Embryonic facial prominence (tissue), 1 donor: ENCODE results near the gene IL17RA.

Experiments
- DNase-seq: peaks from one replicate; pipeline ENCODE4 v3.0.0-alpha.2; 2016; ENCODE audit errors: extremely low spot score

Gene IL17RA

DNA sequence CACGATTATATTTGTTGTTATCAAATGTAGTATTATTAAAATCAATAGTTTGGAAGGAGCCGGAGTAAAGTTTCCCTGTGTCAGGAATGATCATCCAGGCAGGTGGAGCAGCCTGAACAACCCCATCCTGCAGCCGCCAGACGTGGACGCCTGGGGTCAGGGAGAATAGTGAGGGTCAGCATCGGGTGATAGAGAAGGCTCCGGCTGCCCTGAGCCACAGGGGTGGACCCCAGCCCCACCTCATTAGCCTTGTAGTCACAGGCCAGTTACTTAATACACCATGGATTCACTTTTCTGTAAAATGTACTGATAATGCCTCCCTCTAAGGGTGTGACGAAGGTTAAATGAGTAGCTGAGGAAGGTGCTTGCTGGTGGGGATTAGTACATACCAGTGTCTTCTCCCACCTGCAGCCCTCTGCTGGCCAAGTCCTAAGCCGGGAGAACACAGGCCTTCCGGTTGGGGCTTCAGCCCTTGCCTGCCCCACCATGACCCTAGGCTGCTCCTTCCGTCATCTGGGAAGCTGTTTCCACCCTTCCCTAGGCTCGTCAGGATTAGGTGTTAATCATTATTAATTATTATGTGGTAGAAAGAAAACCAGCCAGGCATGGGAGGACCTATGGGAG lies 21.5 kb downstream of the IL17RA start:
- DNase-seq: no peak

DNA sequence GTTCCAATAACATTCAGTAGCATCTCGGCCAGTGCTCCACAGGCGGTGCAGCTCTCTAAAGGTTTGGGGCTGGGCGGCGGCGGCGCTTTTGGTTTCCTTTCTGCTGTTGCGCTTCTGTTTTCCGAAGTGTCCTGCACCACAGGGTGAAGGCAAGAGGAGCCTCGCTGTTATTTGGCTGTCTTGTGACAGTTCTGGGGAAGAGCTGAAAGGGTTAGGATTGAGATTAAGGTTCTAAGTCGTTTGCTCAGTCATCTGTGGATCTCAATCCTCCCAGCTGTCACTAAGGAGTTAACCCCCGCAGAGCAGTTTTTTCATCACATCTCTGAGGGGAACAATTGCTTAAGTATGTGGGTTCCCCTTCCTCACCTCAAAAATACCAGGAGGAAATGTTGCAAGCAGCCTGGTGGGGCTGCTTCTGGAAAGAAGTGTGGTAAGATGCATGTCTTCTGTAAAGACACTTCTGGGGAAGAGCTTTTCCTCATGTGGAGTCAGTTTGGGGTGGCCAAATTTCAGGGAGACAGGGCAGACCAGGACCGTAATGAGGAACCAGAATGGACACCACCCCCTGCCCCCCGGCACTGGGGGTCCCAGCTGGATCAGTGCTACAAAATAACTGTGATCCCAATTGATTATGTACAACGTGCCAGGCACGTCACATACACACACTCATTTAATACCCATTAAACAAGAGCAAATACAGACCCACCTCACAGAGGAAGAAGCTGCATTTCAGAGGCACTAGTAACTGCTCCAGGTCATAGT lies 22.2 kb downstream of the IL17RA start:
- DNase-seq: no peak

DNA sequence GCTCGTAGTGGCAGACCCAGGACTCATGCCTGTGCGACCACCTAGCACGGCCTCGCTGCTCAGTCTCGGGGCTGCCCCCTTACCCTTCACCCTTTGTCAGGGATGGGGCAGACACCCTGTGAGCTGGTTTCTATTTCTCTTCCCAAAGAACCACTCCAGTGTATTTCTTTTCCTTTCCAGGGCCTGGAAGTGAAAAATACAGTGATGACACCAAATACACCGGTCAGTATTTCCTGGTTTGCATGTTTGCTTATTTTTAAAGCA lies 22.7 kb downstream of the IL17RA start:
- no peak for DNase-seq

DNA sequence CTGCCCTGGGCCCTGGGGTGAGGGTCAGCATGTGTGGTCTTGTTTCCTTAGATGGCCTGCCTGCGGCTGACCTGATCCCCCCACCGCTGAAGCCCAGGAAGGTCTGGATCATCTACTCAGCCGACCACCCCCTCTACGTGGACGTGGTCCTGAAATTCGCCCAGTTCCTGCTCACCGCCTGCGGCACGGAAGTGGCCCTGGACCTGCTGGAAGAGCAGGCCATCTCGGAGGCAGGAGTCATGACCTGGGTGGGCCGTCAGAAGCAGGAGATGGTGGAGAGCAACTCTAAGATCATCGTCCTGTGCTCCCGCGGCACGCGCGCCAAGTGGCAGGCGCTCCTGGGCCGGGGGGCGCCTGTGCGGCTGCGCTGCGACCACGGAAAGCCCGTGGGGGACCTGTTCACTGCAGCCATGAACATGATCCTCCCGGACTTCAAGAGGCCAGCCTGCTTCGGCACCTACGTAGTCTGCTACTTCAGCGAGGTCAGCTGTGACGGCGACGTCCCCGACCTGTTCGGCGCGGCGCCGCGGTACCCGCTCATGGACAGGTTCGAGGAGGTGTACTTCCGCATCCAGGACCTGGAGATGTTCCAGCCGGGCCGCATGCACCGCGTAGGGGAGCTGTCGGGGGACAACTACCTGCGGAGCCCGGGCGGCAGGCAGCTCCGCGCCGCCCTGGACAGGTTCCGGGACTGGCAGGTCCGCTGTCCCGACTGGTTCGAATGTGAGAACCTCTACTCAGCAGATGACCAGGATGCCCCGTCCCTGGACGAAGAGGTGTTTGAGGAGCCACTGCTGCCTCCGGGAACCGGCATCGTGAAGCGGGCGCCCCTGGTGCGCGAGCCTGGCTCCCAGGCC lies 23.7 kb downstream of the IL17RA start:
- DNase-seq: no peak

DNA sequence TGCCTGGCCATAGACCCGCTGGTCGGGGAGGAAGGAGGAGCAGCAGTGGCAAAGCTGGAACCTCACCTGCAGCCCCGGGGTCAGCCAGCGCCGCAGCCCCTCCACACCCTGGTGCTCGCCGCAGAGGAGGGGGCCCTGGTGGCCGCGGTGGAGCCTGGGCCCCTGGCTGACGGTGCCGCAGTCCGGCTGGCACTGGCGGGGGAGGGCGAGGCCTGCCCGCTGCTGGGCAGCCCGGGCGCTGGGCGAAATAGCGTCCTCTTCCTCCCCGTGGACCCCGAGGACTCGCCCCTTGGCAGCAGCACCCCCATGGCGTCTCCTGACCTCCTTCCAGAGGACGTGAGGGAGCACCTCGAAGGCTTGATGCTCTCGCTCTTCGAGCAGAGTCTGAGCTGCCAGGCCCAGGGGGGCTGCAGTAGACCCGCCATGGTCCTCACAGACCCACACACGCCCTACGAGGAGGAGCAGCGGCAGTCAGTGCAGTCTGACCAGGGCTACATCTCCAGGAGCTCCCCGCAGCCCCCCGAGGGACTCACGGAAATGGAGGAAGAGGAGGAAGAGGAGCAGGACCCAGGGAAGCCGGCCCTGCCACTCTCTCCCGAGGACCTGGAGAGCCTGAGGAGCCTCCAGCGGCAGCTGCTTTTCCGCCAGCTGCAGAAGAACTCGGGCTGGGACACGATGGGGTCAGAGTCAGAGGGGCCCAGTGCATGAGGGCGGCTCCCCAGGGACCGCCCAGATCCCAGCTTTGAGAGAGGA lies 24.5 kb downstream of the IL17RA start:
- DNase-seq: no peak

DNA sequence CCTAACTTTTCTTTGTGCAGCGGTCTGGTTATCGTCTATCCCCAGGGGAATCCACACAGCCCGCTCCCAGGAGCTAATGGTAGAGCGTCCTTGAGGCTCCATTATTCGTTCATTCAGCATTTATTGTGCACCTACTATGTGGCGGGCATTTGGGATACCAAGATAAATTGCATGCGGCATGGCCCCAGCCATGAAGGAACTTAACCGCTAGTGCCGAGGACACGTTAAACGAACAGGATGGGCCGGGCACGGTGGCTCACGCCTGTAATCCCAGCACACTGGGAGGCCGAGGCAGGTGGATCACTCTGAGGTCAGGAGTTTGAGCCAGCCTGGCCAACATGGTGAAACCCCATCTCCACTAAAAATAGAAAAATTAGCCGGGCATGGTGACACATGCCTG lies 25.2 kb downstream of the IL17RA start:
- DNase-seq: no peak

DNA sequence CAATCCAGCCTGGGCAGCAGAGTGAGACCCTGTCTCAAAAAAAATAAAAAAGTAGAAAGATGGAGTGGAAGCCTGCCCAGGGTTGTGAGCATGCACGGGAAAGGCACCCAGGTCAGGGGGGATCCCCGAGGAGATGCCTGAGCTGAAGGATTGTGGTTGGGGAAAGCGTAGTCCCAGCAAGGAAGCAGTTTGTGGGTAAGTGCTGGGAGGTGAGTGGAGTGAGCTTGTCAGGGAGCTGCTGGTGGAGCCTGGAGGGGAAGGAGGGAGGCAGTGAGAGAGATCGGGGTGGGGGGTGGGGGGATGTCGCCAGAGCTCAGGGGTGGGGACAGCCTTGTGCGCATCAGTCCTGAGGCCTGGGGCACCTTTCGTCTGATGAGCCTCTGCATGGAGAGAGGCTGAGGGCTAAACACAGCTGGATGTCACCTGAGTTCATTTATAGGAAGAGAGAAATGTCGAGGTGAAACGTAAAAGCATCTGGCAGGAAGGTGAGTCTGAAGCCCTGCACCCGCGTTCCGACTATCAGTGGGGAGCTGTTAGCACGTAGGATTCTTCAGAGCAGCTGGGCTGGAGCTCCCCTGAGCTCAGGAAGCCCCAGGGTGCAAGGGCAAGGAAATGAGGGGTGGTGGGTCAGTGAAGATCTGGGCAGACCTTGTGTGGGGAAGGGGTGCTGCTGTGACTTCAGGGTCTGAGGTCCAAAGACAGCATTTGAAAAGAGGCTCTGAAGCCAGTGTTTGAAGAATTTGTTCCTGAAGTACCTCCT lies 26.2 kb downstream of the IL17RA start:
- DNase-seq: no peak

DNA sequence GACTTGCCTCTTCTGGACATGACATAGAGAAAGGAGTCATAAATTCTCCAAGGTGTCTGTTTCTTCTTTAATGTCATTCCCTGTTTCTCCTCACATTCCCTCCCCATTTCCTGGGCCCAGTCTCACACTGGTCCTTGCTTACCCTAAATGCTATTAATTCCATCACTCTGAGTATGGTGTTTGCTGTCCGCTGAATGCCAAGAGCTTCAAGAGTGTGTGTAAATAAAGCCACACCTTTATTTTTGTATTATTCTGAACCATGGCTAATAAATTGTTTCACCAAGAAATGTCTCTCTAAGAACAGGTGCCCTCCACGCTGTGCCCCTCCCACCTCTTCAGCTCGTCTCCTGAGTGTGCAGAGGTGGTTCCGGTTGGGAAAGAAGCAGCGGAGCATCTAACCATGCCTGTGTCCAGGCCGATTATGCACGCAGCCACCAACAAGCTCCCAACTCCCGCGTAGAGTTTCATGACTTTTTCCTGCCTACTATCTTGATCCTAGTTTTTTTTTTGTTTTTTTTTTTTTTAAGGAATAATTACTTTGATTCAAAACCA lies 27.8 kb downstream of the IL17RA start:
- no peak for DNase-seq

DNA sequence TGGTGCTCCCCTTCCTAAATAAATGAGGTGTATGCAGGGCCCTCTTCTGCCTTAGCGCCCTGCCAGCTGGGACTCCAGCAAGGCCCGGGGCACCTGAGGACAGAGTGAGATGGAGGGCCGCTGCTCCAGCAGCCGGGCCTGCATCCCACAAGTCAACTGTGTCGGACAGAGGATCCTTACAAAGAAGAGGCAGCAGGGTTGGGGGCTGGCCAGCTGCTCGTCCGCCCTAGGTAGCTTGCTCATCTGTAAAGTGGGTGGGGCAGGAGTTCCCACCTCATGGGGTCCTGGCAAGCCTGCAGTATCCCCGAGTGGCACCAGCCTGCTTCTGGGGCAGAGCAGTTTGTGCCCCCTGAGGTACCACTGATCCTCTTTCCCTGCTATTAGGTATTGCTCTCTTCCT lies 28.8 kb downstream of the IL17RA start:
- no peak for DNase-seq

DNA sequence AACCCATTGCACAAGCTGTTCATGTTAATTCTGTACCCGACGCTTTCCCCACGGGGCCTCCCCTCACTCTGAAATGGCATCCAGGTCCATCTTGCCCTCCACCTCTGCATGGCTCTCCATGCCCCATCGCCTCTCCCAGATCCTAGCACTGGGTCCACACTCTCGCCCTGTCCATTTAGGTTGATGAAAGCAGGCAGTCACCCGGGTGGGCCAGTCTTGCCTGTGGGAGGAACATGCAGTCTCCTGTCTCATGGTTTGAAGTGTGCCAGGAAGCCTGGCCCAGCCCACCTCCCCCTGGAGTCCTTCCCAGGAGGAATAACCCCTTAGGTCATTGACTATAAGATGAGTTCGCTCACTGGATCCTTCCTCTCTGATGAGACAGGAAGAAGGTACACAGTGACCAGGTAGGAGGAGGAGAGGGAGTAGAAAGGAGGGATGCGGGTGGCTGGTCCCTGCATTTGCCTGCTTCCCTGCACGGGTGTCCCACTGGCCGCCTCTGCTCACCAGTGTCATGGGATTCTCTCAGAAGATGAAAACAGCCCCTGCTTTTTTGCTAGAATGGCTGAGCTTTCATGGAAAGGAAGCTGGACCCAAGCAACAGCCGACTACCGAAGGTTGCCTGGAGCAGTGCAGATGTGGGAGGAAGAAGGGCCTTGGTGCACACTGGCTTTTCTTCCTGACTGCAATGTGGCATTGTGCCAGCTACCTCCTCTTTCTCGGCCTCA lies 29.5 kb downstream of the IL17RA start:
- DNase-seq: no peak

DNA sequence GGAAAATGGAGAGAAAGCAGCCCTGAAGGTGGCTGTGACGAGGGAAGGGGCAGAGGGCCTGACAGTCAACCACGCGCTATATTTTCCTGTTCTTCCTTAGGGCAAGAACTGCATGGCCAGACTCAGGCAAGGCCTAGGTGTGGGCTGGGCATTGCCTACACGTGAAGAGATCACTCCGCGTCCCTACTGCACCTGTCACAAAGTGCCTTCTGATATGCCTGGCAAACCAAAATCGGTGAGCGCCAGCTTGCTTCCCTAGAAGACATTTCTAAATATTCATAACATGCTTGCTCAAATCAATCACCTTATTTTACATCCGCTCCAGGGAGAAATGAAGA lies 30.1 kb downstream of the IL17RA start:
- no peak for DNase-seq

DNA sequence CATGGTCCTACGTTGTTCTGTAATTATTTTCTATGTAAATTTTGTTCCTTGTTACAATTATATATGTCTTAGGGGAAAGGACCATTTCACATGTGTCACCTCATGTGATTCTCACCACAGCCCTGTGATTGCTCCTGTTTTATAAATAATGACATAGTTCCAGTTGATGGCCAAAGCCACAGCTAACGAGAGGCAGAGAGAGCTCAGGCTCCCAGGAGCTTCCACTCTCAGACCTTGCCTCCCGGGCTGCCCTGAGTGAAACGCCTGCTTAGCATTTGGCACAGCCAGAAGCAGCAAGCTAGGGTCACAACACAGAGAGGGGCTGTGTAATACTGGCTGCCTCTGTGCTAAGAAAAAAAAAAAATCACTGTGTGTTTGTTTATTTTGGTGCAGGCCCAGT lies 30.4 kb downstream of the IL17RA start:
- no peak for DNase-seq

DNA sequence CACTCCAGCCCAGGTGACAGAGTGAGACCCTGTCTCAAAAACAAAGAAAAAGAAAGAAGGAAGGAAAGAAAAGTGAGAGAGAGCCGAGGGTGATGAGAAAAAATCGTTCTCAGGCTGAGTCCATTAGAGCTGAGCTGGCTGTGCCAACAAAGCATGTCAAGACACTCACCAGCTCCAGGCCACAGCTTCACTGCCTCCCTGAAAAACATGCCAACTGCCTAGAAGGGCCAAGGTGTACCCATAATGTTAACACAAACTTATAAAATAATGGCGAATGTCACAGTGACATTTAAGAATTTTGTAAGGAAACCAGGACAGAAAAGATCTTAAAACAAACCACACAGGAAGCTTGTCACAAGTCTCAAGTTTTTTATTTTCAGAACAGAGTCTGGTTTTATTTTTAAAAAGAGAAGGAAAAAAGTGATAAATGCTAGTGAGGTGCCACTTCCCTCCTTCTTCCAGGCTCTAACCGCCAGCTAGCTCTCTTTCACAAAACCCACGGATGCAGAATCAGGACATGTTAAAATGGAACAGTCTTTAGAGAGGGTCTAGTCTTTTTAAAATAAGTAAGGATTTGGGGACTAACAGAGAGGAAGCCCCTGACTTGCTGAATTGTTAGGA lies 31.3 kb downstream of the IL17RA start:
- DNase-seq: no peak

DNA sequence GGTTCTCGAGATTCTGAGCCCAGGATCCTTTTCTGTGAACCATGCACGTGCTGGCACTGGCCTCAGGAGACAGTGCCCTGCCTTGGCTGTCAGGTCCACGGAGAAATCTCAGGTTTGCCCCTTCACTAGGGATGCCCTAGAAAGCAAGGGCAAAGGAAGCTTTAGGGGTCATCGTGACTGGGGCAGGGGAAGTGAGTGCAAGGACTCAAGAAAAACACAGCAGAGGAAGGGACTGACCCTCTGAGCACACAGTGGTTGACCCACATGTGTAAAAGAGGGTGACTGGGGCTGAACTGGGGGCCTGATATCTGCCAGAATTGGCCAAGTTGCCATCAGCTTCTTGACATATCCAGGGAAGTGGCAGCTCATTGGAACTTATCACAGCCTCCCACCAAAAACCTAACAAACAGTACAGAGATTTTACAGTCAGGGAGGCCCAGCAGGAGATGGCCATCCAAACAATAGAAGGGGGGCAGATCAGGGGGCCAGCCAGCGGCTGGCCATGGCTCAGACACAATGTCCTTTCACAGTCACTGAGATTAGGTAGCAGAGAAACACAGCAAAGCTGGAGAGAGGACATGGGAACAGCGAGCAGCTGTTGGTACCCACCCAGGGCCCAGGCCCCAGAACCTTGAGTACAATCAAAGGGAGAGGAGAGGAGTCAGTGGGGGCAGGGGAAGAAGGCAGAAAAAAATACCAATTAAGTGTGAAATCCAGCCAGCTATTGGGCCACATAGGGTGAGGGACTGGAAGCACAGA lies 32.0 kb downstream of the IL17RA start:
- no peak for DNase-seq

DNA sequence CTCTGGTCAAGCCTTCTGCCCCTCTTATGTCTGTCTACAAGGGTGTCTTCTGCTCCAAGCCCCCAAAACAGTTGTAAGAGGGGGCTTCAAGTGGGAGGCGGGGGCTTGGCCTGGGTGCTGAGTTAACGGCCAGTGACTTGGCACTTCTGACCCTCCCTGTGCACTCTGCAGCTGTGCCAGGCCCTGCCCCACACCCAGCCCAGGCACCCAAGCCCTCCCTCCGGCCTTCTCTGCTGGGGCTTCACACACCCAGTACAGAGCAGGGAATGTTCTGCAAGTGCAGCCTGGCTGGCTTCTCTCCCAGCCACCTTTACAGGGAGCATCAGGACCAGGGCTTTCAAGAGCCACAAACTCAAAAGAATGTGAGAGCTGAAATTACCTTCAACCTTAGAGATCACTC lies 32.6 kb downstream of the IL17RA start:
- DNase-seq: no peak

DNA sequence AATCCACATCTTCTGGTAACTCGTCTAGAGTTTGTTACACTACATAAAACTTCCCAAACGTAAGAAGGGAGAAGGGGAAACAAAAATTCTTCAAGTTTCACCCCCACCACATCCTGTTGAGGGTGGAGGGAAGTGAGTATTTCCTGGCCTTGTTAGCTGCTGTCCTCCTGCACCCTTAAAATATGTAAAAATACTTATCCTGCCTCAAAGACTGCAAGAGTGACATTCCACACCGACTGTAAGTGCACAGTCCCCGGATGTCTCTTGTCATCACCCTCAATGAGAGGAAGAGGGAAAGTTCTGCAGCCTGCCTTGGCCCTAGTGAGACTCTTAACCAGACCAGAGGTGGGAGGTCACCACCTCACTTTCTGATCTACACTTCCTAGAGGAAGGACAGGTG lies 33.1 kb downstream of the IL17RA start:
- no peak for DNase-seq

DNA sequence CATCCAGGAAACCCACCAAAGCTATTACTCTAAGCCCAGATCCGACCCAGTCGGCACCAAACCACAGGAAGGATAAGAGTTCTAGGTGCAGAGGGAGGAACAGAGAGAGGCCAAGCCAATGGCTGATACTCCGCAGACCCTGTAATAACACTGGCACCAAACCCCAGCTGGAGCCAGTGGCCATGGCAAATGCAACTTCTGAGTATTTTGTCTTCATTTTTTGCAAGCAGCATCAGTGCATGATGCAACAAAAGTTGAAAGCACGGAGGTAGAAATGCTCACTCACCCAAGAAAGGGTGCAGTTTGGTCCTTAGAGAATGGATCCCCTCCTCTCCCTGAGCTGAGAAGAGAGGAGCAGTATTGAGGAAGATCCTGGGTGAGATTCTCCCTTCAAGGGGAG lies 33.5 kb downstream of the IL17RA start:
- DNase-seq: no peak

DNA sequence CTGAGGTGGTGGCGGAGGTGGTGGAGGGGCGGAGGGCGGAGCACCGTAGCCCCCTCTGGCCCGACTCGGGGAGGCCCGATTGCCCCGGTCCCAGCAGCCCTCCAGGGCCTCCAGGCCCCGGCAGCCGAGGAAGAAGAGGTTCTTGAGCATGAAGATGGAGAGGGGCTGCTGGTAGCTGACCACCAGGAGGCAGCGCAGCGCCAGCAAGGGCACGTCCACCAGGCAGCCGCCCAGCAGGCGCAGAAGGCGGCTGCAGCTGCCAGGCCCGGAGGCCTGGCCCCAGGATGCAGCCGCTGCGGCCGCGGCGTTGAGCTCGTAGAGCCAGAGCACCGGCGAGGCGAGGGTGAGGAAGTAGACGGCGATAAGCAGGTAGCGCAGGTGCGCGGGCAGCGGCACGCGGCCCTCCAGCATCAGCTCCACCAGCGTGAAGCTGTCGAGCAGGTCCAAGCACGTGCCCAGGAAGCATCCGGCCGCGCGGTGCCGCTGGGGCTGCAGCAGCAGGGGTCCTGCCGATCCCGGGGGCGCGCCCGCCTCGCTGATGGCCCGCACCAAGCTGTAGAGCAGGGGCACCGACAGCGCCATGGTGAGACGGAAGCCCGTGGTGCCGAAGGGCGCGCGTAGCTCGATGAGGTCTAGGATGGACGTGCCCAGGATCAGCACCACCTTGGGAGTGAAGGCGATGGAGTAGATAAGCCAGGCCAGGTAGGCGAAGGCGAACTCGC lies 34.8 kb downstream of the IL17RA start:
- no peak for DNase-seq

DNA sequence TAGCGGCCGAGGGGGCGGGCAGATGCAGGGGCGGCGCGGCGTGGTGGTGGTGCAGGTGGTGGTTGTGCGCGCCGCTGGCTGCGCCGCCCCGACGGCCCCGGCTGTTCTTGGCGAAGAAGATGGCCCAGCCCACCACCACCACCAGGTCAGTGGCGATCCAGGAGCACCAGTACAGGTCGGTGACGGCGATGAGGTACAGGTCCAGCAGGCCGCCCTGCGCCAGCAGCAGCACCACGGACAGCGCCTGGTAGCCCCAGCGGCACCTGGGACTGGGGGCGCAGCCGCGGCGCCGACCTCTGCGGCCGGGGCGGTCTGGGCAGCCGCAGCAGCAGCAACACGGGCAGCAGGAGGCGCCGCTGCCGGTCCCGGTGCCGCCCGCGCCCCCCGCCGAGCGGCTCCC lies 35.5 kb downstream of the IL17RA start:
- DNase-seq: no peak
